GM18868 (cell line): ENCODE measurements around the gene CD28.
"Not testable (repeated sequence)": the region's sequence is repeated elsewhere in the genome, so short reads cannot be mapped to it uniquely, and the experiment has no call there.

Source experiments
- ATAC-seq: cut with Tn5 transposase; IDR thresholded peaks from one replicate; pipeline ENCODE4 v1.9.1; 2021; ENCODE audit warnings: mild to moderate bottlenecking, moderate library complexity; ENCODE audit not compliant: unreplicated experiment

The CD28 gene

GRCh38 chr2:203685789-203686420 lies 20.5 kb upstream of the CD28 start:
- ATAC-seq = no peak

GRCh38 chr2:203687165-203687564 lies 19.3 kb upstream of the CD28 start:
- ATAC-seq = no peak

- peak; percentile 56 for ATAC-seq
Measured at GRCh38 chr2:203688798-203689197, 17.6 kb upstream of the CD28 start.

GRCh38 chr2:203689426-203690116 lies 16.9 kb upstream of the CD28 start:
- ATAC-seq = no peak

- ATAC-seq = no peak
Measured at GRCh38 chr2:203690117-203690431, 16.4 kb upstream of the CD28 start.

GRCh38 chr2:203690441-203691047 lies 15.9 kb upstream of the CD28 start:
- no peak for ATAC-seq

- no peak for ATAC-seq
Measured at GRCh38 chr2:203691149-203691548, 15.3 kb upstream of the CD28 start.

- ATAC-seq = no peak
Measured at GRCh38 chr2:203692031-203692710, 14.3 kb upstream of the CD28 start.

GRCh38 chr2:203693242-203693879 lies 13.1 kb upstream of the CD28 start:
- no peak for ATAC-seq

GRCh38 chr2:203694191-203694590 lies 12.2 kb upstream of the CD28 start:
- peak; percentile 48 for ATAC-seq

- ATAC-seq = no peak
Measured at GRCh38 chr2:203697190-203697589, 9.2 kb upstream of the CD28 start.

GRCh38 chr2:203697763-203698162 lies 8.7 kb upstream of the CD28 start:
- ATAC-seq = not testable (repeated sequence)

GRCh38 chr2:203698410-203698809 lies 8.0 kb upstream of the CD28 start:
- not testable (repeated sequence) for ATAC-seq

GRCh38 chr2:203704430-203704829 lies 2.0 kb upstream of the CD28 start:
- ATAC-seq = no peak

GRCh38 chr2:203705178-203705577 lies 1.3 kb upstream of the CD28 start:
- ATAC-seq = no peak

GRCh38 chr2:203707530-203707929 lies 1.1 kb downstream of the CD28 start:
- ATAC-seq = no peak

GRCh38 chr2:203708846-203709396 lies 2.5 kb downstream of the CD28 start:
- no peak for ATAC-seq

- ATAC-seq = no peak
Measured at GRCh38 chr2:203709416-203710040, 3.1 kb downstream of the CD28 start.

- ATAC-seq = no peak
Measured at GRCh38 chr2:203710226-203710625, 3.8 kb downstream of the CD28 start.

GRCh38 chr2:203710952-203711351 lies 4.5 kb downstream of the CD28 start:
- no peak for ATAC-seq

GRCh38 chr2:203711399-203711798 lies 5.0 kb downstream of the CD28 start:
- no peak for ATAC-seq
